NCI-H748 (cell line): ENCODE measurements around the gene GALNT7.

ENCODE experiments used
- DNase-seq: peaks from one replicate; lab custom pipeline; 2025; ENCODE audit not compliant: unreplicated experiment; lab: John Stamatoyannopoulos, UW

GALNT7 gene

DNA sequence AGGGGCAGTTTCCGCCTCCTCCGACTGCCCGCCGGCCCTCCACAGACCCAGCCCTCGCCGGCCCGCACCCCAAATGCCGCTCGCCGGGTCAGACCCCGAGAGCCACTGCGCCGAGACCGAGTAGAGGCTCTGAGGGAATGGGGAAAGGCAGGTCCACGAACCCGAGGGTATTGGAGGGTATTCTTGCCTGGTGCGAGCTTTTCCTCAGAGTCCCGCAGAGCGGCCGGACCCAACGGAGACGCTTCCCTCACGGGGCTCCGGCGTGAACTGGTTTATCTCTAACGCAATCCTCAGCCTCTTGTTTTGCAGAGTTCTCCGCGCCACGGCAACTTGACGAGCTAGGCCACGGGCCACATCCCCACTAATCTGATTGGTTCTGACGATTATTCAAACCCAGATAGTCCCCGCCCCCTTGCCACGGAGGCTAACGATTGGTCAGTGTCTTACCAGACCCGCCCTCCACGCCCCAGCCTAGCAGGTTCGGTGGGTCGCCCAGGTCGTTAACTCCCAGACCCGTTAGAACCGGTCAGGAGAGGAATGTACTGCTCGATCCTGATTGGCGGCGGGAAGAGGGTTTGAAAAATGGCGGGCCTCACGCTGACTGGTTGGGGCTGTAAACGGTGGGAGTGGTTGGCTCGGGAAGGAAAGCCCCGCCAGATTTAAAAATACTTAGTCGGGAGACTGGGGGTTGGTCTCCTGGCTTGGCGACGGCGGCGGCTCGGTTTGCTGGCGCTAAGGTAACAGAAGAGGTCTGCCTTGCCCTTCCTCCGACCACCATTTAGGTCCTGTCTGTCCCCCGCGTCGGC is 165.7 kb downstream of the GALNT7 start, which contains the start of gene HMGB2:
Gene HMGB2 (minus strand): TSS at position 274 of the 806 bp plus-strand sequence. CDS start 709 bp downstream, outside the sequence.
- DNase-seq: peak; percentile 99

DNA sequence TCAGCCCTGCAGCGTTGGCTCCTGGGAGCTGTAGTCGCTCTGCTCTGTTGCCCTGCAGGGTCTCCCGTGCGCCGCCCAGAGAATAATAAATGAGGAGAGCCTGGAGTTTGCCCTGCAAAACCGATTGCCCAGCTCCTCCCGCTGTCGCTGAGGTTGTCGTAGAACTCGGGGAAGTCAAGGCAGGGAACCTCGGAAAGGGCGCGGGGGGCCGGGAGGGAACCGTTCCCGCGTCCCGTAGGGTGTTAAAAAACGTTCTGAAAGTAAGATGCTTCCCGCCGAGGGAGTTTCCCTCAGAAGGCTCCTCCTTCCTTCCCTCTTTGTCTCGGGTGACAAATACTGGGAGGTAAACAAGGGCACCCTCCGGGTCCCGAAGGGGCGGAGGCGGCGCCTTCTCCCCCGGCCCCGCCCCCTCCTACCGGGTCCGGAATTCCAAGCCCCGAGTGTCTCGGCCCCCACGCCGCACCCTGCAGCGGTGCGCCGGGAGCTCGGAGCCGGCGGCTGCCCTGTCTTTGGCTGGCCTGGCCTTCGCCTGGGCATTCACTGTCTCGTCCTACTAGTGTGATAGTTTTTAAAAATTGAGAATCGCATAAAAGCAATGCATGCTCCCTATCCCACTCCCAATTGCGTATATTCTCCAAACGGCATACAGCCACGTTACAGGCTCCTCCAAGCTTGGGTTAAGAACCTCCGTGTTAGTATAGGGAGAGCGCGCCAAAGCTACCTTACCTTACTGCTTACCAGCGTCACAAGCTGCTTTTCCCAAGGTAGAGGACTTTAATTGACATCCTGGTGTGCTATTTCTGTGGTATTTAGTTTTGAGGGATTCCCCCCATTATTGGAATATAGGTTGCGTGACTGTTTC is 166.5 kb downstream of the GALNT7 start:
- DNase-seq: peak; percentile 90

DNA sequence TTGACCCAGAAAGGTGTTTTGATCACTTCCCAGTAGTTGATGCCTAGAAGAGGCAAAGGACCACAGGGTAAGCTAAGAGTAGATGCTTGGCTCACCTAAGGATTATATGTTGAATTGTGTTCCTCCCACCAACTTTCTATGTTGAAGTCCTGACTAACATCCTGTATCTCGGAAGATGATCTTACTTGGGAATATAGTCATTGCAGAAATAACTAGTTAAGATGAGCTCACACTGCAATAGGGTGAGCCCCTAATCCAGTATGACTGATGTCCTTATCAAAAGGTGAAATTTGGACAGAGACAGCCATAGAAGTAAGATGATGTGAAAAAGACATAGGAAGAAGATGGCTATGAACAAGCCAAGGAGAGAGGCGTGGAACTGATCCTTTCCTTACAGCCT is 168.9 kb downstream of the GALNT7 start:
- no peak for DNase-seq

DNA sequence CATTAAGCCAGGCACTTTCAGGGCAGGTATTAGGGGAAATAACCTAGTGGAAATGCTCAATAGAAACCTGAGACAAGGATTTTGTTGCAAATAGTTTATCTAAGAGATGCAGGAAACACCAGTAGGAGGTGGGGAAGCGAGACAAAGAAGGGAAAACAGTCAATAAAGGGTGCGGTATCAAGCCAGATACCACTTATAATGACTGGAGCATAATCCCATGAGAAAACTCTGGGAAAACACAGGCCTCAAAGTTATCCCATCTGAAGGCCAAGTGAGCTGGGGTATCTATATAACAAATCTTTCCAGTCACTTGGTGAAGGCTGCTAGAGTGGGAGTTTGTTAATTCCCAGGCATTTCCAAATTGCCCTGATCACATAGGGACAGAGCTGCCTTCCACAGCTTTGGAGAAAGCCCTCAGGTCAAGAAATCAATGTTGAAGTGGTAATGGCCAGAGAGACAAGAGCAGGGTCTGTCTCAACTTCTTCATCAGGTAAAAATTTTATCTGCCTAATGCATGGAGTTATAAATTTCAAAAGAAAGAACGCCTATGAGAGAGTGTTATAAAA is 175.3 kb downstream of the GALNT7 start:
- no peak for DNase-seq

DNA sequence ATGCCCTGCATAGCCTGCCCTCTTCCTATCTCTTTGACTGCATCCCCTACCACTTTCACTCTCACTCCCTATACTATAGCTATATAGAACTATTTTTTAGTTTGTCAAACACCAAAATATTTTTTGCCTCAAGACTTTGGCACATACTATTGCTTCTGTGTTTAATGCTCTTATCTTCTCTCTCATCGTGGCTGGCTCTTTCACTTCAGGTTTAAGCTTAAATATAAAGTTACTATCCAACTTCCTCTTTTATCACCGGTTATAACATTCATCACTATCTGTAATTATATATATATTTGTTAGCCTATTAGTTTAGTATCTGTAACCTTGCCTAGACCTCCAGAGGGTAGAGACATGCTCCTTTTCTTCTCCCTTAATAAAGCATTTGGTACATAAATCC is 177.0 kb downstream of the GALNT7 start:
- DNase-seq: no peak

DNA sequence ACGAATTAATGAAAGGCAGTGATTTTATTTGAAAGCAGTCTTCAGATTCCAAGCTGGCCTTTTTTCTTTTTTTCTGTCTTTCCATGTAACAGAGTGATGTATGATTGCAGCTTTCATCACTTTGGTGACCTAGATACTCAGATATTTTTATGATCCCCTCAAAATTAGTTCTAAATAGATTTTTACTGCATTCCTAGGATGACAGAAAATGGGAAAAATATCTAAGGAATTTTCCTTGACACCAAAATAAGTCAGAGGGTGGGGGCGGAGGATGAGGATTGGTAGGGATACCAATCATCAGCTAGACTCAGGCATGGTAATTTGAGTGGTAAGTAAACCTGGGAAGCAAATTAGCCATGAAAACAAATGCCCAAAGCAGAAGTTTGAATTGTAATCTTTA is 177.5 kb downstream of the GALNT7 start:
- no peak for DNase-seq

DNA sequence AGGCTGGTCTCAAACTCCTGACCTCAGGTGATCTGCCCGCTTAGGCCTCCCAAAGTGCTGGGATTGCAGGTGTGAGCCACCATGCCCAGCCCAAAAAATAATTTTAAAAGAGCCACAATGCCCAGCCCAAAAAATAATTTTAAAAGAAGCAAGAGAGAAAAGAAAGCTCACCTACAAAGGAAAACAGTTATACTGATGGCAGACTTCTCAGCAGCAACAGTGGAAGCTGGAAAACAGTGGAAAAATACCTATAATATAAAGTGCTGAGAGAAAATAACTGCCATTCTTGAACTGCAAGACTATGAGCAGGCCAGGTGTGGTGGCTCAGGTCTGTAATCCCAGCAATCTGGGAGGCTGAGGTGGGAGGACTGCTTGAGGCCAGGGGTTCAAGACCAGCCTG is 178.9 kb downstream of the GALNT7 start:
- no peak for DNase-seq

DNA sequence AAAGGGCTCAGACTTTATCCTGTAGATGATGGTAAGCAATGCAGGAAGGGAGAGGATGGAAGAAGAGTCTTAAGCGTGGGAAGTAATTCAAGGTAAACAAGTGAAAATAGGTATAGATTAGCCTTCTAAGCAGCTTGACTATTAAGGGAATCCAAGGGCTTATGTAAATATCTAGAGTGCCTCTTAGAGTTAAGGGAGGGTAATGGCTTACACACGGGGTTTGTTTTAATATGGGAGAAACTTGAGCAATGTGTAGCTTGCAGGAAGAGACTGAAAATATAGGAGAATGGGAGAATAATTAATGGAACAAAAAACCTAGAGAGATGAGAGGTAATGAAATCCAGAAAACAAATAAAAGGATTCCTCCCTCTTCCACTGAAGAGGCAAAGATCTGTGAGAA is 189.3 kb downstream of the GALNT7 start:
- peak; percentile 57 for DNase-seq

DNA sequence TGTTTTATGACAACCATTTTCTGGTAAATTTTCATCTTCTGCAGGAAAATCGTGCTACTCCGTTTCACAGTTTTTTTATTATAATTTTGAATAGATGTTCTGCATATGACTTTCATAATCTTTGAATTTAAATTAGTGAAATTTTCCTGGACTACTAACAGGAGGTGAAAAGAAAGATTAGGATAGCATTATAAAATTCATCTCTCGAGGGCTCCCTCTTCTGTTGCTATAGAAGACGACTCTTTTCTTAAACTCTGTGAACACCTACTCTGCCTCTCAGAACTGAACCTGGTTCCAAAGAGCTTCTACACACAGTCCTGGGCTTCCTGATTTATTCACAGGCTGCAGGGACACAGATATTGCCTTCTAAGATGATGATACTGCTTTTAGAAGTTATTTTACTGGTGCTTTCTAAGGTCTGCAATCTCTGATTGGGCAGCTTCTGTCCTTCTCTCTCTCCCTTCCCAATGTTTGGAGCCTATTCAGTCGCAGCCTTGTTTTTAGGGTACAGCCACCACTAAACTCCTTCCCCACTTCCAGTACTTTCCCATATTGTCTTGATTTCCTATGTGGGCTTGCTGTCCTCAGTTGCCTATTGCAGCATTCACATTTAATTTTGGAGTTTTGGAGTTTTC is 192.1 kb downstream of the GALNT7 start:
- DNase-seq: no peak

DNA sequence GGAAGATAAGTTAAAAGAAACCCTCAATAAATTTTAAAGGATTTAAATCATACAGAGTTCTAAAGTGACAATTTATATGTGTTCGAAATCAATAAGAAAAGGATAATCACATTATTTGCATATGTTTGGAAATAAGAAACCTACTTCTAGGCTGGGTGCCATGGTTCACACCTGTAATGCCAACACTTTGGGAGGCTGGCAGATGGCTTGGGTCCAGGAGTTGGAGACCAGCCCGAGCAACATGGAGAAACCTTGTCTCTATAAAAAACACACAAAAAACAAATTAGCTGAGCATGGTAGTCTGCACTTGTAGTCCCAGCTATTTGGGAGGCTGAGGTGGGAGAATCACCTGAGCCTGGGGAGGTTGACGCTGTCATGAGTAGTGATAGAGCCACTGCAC is 194.1 kb downstream of the GALNT7 start:
- no peak for DNase-seq

DNA sequence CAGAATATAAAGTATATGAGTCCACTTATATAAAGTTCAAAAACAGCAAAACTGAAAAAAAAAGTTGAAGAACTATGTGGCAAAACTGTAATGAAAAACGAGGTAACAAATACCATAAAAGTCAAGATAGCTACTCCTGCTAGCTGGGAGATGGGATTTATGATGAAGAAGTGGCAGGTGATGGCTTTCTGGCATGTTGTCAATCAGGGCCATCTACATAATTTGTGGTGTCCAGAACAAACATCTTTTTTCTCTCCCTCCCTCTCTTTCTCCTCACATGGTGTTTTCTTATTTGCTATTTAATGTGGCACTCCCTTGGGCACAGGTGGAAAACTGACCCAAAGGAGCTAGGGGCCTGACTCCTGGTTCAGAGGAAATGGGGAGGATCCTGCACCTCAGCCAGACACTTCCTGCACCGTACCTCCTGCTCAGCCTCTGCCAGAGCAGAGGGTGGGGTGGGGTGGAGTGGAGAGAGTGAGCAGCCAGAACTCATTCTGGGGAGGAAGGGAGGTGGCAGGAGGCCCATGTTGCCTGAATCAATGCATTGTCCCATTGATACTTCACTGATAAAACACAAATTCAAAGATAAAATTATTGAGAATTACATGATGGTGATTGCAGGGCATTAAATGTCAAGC is 196.9 kb downstream of the GALNT7 start:
- DNase-seq: peak; percentile 74

DNA sequence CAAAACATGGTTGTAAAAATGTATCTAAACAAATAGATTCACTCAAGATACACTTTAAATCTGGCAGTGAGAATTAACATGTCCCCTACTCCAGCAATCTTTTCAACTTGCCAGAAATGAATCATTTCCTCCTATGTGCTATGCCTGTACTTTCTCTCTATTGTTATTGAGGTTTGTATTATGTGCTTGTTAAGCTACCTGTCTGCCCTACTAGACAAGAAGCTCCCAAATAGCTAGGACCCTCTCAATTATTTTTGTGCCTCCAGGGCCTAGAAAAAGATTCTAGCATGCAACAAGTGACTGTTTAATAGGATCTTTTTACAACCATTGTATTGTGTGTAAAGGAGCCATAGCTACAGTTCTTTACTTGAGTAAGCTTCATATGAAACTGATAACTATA is 198.7 kb downstream of the GALNT7 start:
- DNase-seq: peak; percentile 21

DNA sequence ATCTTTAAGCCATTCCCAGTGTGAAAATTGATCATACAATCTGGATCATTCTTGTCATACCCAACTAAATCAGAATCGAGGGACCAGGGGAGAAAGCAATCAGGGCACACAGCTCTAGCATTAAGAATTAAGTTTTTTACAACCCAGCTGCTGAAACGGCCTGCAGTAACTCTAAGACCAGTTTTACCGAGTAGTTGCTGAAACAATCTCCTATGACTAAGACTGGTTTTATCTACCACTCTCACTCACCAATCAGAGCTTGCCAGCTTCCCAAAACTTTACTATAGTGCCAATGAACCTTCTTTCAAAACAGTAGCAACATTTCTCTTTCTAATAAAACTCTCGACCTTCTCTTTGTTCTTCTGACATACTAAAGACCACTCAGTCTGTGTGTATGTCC is 199.3 kb downstream of the GALNT7 start:
- peak; percentile 12 for DNase-seq

DNA sequence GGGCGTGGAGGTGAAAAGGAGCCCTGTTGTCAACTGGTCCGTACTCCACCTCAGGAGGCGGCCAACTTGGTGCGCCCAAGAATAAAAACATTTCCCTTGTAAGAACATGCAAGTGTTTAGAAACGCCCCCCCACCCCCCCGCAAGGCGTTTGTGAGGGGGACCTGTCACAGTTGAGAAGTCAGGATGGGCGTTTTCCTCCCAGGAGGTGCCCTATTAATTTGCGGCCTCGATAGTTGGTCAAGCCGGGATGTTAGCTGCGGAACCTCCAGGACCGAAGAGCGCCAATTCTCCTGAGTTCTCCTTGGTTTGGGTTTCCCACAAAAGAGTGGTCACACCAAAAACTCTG is 201.5 kb downstream of the GALNT7 start:
- no peak for DNase-seq

DNA sequence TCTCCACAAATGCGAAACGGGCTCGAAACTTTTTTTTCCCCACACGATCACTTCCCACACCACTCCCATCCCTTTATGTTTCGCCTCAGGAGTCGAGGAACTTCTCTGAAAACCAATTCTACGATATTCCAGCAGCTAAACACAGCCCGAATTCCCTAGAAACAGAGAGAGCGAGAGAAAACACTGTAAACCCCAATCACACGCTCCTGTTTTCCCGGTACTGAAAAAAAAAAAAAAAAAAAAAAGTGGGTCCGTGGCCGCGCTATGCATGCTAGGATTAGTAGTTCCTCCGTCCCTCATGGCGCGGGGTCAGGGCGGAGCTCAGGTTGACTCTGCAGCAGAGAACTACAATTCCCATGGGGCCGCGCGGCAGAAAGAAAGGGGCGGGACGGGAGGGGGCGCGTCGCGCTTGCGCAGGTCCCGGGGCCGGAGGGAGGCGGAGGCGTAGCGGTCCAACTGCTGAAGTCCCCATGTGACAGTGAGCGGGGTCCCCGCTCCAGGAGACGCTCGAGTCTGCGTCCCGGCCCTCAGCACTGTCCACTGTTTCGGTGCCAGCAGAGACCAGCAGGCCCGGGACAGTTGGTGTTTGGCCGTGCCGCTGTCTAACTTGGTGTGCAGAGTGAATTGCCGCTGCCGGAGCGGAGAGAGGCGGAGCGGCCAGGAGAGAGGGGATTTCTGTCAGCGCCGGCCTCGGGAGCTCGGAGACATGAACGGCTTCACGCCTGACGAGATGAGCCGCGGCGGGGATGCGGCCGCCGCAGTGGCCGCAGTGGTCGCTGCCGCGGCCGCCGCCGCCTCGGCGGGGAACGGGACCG is 202.1 kb downstream of the GALNT7 start, which contains the start of gene SAP30:
Gene SAP30 (plus strand): TSS at position 478 of the 815 bp plus-strand sequence. CDS start 229 bp downstream, at position 707.
- DNase-seq: peak; percentile 96

DNA sequence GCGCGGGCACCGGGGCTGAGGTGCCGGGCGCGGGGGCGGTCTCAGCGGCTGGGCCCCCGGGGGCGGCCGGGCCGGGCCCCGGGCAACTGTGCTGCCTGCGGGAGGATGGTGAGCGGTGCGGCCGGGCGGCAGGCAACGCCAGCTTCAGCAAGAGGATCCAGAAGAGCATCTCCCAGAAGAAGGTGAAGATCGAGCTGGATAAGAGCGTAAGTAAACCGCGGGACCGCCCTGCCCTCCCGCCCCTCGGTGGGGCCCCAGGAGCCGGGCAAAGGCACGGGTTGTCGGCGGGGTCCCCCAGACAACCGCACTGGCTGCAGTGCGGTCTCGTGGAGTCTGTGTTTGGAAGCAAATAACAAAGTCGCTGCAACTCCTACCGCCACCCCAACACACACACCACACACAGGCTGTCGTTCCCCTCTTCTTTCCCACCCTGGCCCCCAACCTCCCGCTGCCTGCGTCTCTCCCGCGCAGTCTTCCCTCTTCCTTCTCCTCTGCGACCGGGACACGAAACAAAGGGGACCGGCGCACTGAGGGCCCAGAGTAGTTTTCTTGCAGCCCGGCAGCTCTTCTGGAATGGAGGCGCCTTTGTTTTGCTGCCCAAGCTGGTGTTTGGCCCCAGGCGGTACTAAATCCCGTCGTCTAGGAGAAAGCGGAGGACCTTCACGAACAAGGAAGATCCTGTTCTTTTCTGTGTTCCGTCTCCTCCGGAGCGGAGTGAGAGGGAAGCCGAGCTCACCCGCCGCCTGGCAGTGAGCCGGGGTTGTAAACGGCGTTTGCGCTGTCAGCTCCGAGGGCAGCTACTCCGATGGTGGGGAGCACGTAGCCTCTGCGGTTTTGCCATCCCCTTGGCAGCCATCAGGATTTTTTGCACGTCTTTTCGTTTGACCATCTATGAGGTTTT is 202.9 kb downstream of the GALNT7 start:
- peak; percentile 60 for DNase-seq
